Prostate gland (tissue), 2 donors: ENCODE results near the gene KIF2A.

ENCODE experiments used
- POLR2A ChIP-seq: fragments of 450-650 bp; IDR thresholded peaks from one replicate; pipeline ENCODE4 v1.6.1; 2016; ENCODE audit warnings: antibody characterized with exemption, mild to moderate bottlenecking
- TF ChIP-seq, protein P1 (sequence below), 4 experiments: fragments of 200-600 bp in 2 of 4; fragments of 450-650 bp in 2 of 4; sonication (generic) in 2 of 4; IDR thresholded peaks; 1 replicate in 3 of 4; 2 replicates in 1 of 4; pipeline ENCODE4 v1.5.1; 2016 to 2019; ENCODE audit warnings: antibody characterized with exemption in 4 of 4, mild to moderate bottlenecking in 2 of 4, moderate library complexity in 2 of 4

- TF ChIP-seq, protein P1, sequence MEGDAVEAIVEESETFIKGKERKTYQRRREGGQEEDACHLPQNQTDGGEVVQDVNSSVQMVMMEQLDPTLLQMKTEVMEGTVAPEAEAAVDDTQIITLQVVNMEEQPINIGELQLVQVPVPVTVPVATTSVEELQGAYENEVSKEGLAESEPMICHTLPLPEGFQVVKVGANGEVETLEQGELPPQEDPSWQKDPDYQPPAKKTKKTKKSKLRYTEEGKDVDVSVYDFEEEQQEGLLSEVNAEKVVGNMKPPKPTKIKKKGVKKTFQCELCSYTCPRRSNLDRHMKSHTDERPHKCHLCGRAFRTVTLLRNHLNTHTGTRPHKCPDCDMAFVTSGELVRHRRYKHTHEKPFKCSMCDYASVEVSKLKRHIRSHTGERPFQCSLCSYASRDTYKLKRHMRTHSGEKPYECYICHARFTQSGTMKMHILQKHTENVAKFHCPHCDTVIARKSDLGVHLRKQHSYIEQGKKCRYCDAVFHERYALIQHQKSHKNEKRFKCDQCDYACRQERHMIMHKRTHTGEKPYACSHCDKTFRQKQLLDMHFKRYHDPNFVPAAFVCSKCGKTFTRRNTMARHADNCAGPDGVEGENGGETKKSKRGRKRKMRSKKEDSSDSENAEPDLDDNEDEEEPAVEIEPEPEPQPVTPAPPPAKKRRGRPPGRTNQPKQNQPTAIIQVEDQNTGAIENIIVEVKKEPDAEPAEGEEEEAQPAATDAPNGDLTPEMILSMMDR (IDR thresholded peaks at IDR 0.05) = no peak
- TF ChIP-seq POLR2A = no peak
Observed at GRCh38 chr5:62413711-62414110, 107.7 kb downstream of the KIF2A start.
